H54 (cell line): ENCODE measurements around the gene FOXO3.
A peak's percentile ranks its signal among the peaks of the same experiment; 100 is the strongest.

ENCODE experiments used
- DNase-seq: peaks from one replicate; pipeline ENCODE4 v3.0.0; 2011; ENCODE audit warnings: low spot score, mixed read lengths; ENCODE audit not compliant: insufficient read length
- FAIRE-seq: peaks from 3 replicates; lab custom pipeline; 2011; peaks lifted over from hg19 to GRCh38; lab: Jason Lieb, UNC
- POLR2A ChIP-seq: IDR thresholded peaks from 2 replicates; pipeline ENCODE4 v1.6.1; 2011; ENCODE audit warnings: low read depth, mild to moderate bottlenecking, low read length

FOXO3 gene

GRCh38 chr6:108720827-108721226 lies 160.1 kb downstream of the FOXO3 start:
- DNase-seq: no peak
- FAIRE-seq: no peak
- no peak for TF ChIP-seq POLR2A

- no peak for DNase-seq
- FAIRE-seq: no peak
- TF ChIP-seq POLR2A: no peak
Observed at GRCh38 chr6:108721286-108721685, 160.6 kb downstream of the FOXO3 start.

GRCh38 chr6:108723594-108723993 lies 162.9 kb downstream of the FOXO3 start:
- TF ChIP-seq POLR2A: no peak
- no peak for FAIRE-seq
- DNase-seq: no peak

GRCh38 chr6:108726726-108727339 lies 166.1 kb downstream of the FOXO3 start:
- no peak for DNase-seq
- no peak for FAIRE-seq
- TF ChIP-seq POLR2A: no peak

GRCh38 chr6:108727966-108728730 lies 167.4 kb downstream of the FOXO3 start:
- FAIRE-seq (no peak), DNase-seq (no peak)
- no peak for TF ChIP-seq POLR2A

GRCh38 chr6:108728826-108729225 lies 168.1 kb downstream of the FOXO3 start:
- TF ChIP-seq POLR2A: no peak
- FAIRE-seq: no peak
- DNase-seq: no peak

- TF ChIP-seq POLR2A: no peak
- FAIRE-seq (no peak), DNase-seq (no peak)
Observed at GRCh38 chr6:108730635-108731515, 170.2 kb downstream of the FOXO3 start.

GRCh38 chr6:108732091-108732870 lies 171.6 kb downstream of the FOXO3 start:
- TF ChIP-seq POLR2A: no peak
- no peak for FAIRE-seq
- peak; percentile 53 for DNase-seq

GRCh38 chr6:108733051-108733450 lies 172.3 kb downstream of the FOXO3 start:
- DNase-seq: no peak
- FAIRE-seq: no peak
- no peak for TF ChIP-seq POLR2A

GRCh38 chr6:108733706-108734265 lies 173.1 kb downstream of the FOXO3 start:
- DNase-seq (no peak), FAIRE-seq (no peak)
- no peak for TF ChIP-seq POLR2A
